Fibroblast of lung (primary cell): ENCODE results near the gene NOL9. TPM values are rescaled to one million over a fixed set of nuclear protein-coding genes. Genes with fewer than 3 reads are reported as not detected.

Experiments used
- DNase-seq, 2 donors: peaks; one replicate each; pipeline versions ENCODE4 v3.0.0 to v3.0.0-alpha.2; 2010; ENCODE audit warnings: low read depth in 2 of 2
- H2AFZ ChIP-seq: 2 replicates; pipeline ENCODE4 v1.5.1; 2012; ENCODE audit warnings: low read length, control low read depth, inconsistent platforms
- H3K27ac ChIP-seq: 2 replicates; pipeline ENCODE4 v1.5.1; 2011; ENCODE audit warnings: low read length, control low read depth; ENCODE audit not compliant: insufficient read depth
- H3K27me3 ChIP-seq: 2 replicates; pipeline ENCODE4 v1.5.1; 2011; ENCODE audit warnings: mild to moderate bottlenecking, low read length; ENCODE audit not compliant: control insufficient read depth, insufficient read depth
- H3K36me3 ChIP-seq: 2 replicates; pipeline ENCODE4 v1.5.1; 2011; ENCODE audit warnings: low read length; ENCODE audit not compliant: control insufficient read depth, insufficient read depth
- H3K4me1 ChIP-seq: 2 replicates; pipeline ENCODE4 v1.5.1; 2011; ENCODE audit warnings: low read length; ENCODE audit not compliant: control insufficient read depth, insufficient read depth; ENCODE audit errors: extremely low read depth
- H3K4me2 ChIP-seq: 2 replicates; pipeline ENCODE4 v1.5.1; 2011; ENCODE audit warnings: low read length, control low read depth; ENCODE audit not compliant: insufficient read depth; ENCODE audit errors: extremely low read depth
- H3K4me3 ChIP-seq, 4 experiments: fragments of 200-600 bp in 1 of 4; sonication (generic) in 1 of 4; replicated peaks in 1 of 4; 2 replicates each; pipeline ENCODE4 v1.5.1; 2011 to 2016; ENCODE audit warnings: low read length in 4 of 4, low read depth in 3 of 4, mild to moderate bottlenecking in 3 of 4, control low read depth in 2 of 4, inconsistent platforms in 1 of 4, mixed read lengths in 1 of 4; ENCODE audit not compliant: insufficient read depth in 1 of 4; ENCODE audit errors: control extremely low read depth in 1 of 4
- H3K79me2 ChIP-seq: 2 replicates; pipeline ENCODE4 v1.5.1; 2012; ENCODE audit warnings: mild to moderate bottlenecking, low read length, inconsistent platforms; ENCODE audit not compliant: control insufficient read depth, insufficient read depth
- H3K9ac ChIP-seq: 2 replicates; pipeline ENCODE4 v1.5.1; 2011; ENCODE audit warnings: mild to moderate bottlenecking, low read length, control low read depth; ENCODE audit not compliant: insufficient read depth
- H3K9me3 ChIP-seq: 2 replicates; pipeline ENCODE4 v1.5.1; 2012; ENCODE audit warnings: low read depth, low read length; ENCODE audit not compliant: control insufficient read depth, insufficient read depth
- H4K20me1 ChIP-seq: 2 replicates; pipeline ENCODE4 v1.5.1; 2011; ENCODE audit warnings: low read length; ENCODE audit not compliant: control insufficient read depth, insufficient read depth; ENCODE audit errors: extremely low read depth
- EZH2 ChIP-seq: IDR thresholded peaks from 2 replicates; pipeline ENCODE4 v1.5.1; 2012; ENCODE audit warnings: low read length, control low read depth, mild to moderate bottlenecking; ENCODE audit errors: missing control alignments
- polyA plus RNA-seq, 2 donors: library from polyadenylated mRNA; depleted of rRNA in 1 of 2; stranded (reverse) in 1 of 2; unstranded in 1 of 2; fragments of >200 nt; gene quantifications; 2 replicates each; pipeline ENCODE4 v1.2.1, GENCODE V29; 2011 to 2012; ENCODE audit warnings: missing spikeins in 1 of 2
- total RNA-seq: library from RNA; depleted of rRNA; stranded (reverse); fragments of >200 nt; gene quantifications from 2 replicates; pipeline ENCODE4 v1.2.1, GENCODE V29; 2014
- TF ChIP-seq, protein P1 (sequence below), 2 donors: IDR thresholded peaks in 1 of 2; conservative IDR thresholded peaks in 1 of 2; 1 replicate in 1 of 2; 2 replicates in 1 of 2; pipeline ENCODE4 v1.5.1; 2011 to 2012; ENCODE audit warnings: low read length in 2 of 2, control low read depth in 1 of 2, inconsistent platforms in 1 of 2, low read depth in 1 of 2, mild to moderate bottlenecking in 1 of 2

The NOL9 gene
- total and polyA plus RNA-seq, 2 donors (not counting 1 experiment from before 2014, with no cell fraction given): 17.5 to 19.0 TPM

DNA sequence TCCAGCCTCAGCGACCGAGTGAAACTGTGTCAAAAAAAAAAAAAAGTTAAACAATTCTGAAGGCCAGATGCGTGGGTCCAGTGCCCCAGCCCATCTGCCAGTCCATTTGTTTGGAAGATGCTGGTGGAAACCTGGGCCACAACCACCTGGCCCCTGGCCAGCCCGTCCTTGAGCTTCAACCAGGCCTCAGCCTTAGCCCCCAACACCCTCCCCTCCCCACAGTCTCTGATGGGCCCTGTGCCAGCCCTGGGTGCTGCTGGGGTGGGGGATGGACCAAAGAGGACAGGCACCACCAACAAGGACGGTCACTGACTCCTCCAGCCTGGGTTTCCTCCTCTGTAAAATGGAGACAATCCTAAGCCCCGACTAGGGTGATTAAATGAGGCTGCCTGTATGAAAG, 43.3 kb downstream of the NOL9 start:
- H4K20me1 ChIP-seq: no peaks in the 10 kb centered on the region
- no peak for DNase-seq
- H3K36me3 ChIP-seq: no peaks in the 10 kb centered on the region
- H3K4me1 ChIP-seq: no peaks in the 10 kb centered on the region
- H3K9me3 ChIP-seq: no peaks in the 10 kb centered on the region
- H3K79me2 ChIP-seq: no peaks in the 10 kb centered on the region
- H3K27me3 ChIP-seq: no peaks in the 10 kb centered on the region
- TF ChIP-seq, protein P1, sequence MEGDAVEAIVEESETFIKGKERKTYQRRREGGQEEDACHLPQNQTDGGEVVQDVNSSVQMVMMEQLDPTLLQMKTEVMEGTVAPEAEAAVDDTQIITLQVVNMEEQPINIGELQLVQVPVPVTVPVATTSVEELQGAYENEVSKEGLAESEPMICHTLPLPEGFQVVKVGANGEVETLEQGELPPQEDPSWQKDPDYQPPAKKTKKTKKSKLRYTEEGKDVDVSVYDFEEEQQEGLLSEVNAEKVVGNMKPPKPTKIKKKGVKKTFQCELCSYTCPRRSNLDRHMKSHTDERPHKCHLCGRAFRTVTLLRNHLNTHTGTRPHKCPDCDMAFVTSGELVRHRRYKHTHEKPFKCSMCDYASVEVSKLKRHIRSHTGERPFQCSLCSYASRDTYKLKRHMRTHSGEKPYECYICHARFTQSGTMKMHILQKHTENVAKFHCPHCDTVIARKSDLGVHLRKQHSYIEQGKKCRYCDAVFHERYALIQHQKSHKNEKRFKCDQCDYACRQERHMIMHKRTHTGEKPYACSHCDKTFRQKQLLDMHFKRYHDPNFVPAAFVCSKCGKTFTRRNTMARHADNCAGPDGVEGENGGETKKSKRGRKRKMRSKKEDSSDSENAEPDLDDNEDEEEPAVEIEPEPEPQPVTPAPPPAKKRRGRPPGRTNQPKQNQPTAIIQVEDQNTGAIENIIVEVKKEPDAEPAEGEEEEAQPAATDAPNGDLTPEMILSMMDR (conservative IDR thresholded peaks at IDR 0.05 in 1 of 2, IDR thresholded peaks at IDR 0.05 in 1 of 2; ENCODE audit: low read depth in 1 of 2, low read length in 2 of 2): no peak
- TF ChIP-seq EZH2: no peak
- H3K4me2 ChIP-seq: no peak overlapping the region
- no peak overlapping the region for H3K27ac ChIP-seq
- H2AFZ ChIP-seq: no peak overlapping the region
- H3K9ac ChIP-seq: no peak overlapping the region
- H3K4me3 ChIP-seq: no peak overlapping the region

DNA sequence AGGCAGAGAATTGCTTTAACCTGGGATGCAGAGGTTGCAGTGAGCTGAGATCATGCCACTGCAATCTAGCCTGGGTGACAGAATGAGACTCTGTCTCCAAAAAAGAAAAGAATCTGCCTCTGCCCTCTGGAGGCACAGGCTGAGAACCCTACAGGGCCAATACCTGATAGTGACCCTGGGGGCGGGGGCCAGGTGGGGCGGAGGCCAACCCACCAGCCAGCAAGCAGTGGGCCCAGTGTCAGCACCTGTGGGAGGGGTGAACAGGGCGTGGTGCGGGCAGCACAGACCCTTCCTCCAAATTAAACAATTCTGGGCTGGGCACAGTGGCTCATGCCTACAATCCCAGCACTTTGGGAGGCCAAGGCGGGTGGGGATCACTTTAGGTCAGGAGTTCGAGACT, 43.8 kb downstream of the NOL9 start:
- H3K9ac ChIP-seq: no peak overlapping the region
- H3K4me2 ChIP-seq: no peak overlapping the region
- TF ChIP-seq EZH2: no peak
- TF ChIP-seq, protein P1 (conservative IDR thresholded peaks at IDR 0.05 in 1 of 2, IDR thresholded peaks at IDR 0.05 in 1 of 2; ENCODE audit: low read depth in 1 of 2, low read length in 2 of 2): no peak
- no peak overlapping the region for H2AFZ ChIP-seq
- no peaks in the 10 kb centered on the region for H3K27me3 ChIP-seq
- H3K4me3 ChIP-seq: no peak overlapping the region
- no peaks in the 10 kb centered on the region for H3K79me2 ChIP-seq
- no peaks in the 10 kb centered on the region for H3K36me3 ChIP-seq
- H3K9me3 ChIP-seq: no peaks in the 10 kb centered on the region
- DNase-seq: no peak
- H3K4me1 ChIP-seq: no peaks in the 10 kb centered on the region
- H4K20me1 ChIP-seq: no peaks in the 10 kb centered on the region
- no peak overlapping the region for H3K27ac ChIP-seq

DNA sequence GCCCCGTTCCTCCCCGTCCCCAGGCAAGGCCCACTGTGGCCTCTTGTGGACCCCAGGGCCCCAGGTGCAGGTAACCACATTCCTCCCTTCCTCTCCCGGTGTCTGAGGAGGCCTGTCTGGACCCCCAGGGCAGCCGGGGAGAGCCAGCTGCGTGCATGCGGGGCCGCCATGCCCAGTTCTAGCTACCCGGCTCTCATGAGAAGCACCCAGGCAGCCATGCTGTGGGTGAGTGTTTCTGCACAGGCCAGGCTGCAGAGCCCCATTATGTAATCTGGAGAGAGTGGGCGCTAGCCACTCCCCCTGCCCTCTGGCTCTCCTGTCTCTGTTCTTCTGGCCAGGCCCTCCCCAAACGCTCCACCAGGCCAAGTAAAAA, 44.4 kb downstream of the NOL9 start:
- no peak overlapping the region for H3K4me2 ChIP-seq
- TF ChIP-seq EZH2: no peak
- TF ChIP-seq, protein P1 (conservative IDR thresholded peaks at IDR 0.05 in 1 of 2, IDR thresholded peaks at IDR 0.05 in 1 of 2; ENCODE audit: low read depth in 1 of 2, low read length in 2 of 2): no peak
- no peaks in the 10 kb centered on the region for H3K27me3 ChIP-seq
- no peak overlapping the region for H3K4me3 ChIP-seq
- H3K27ac ChIP-seq: no peak overlapping the region
- no peak overlapping the region for H2AFZ ChIP-seq
- no peaks in the 10 kb centered on the region for H3K36me3 ChIP-seq
- no peak overlapping the region for H3K9ac ChIP-seq
- DNase-seq: no peak
- H3K4me1 ChIP-seq: no peaks in the 10 kb centered on the region
- H4K20me1 ChIP-seq: no peaks in the 10 kb centered on the region
- no peaks in the 10 kb centered on the region for H3K79me2 ChIP-seq
- no peaks in the 10 kb centered on the region for H3K9me3 ChIP-seq
